ENCODE measurements around the gene MAN1A2.
A peak's percentile ranks its signal among the peaks of the same experiment; 100 is the strongest.
"Not testable (repeated sequence)": the region's sequence is repeated elsewhere in the genome, so short reads cannot be mapped to it uniquely, and the experiment has no call there.

Gene MAN1A2

DNA sequence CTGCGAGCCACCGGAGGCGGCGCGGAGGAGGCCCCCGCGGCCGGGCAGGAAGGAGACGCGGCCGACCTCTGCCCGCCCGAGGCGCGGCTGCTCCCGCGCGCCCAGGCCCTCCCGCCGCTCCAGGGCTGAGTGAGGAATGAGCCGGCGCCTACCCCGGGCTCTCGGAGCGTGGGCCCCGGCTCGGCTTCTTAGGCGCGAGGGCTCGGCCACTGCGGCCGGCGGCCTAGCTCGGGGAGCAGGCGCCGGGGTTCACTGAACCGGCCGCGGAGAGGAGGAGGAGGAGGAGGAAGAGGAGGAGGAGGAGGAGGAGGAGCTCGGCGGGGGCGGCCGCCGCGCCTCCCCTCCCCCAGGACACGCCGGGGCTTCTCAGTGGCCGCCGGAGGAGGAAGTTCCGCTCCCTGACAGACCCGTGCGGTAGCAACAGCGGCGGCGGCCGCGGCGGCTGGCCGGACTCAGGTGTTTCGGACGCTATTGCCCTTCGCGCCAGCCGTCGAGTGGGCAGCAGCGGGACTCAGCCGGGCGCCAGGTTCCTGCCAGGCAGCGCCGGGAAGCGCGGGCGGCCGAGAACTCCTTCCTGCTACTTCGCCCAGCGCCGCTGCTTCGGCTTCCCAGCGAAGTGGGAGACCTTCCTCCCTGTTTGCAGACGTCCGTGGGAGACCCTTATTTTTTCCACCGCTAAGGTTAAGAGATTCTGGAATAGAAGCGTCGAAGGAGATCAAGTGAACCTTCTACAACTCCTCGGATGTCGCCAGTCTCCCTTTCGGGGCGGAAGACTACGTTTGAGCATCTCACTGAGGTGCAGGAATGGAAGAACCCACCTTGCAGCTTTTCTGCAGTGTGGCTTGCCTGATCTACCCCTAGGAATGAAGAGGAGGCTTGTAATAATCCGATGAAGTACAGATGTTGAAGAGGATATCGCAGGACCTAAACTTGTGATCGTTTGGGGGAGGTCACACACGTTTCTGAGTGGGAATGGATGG, at the start of gene MAN1A2:
Gene MAN1A2, plus strand, starts transcription at position 404 of the 980 bp plus-strand sequence. CDS start 735 bp downstream, outside the sequence.
- Histone ChIP-seq H3K4me1 (ENCODE audit: control insufficient read depth, insufficient read depth, low read length) (peaks cover 24% of the 10 kb centered on the region), H3K36me3 (ENCODE audit: control insufficient read depth, insufficient read depth, low read length) (no peaks in the 10 kb centered on the region), H3K27me3 (ENCODE audit: control insufficient read depth, insufficient read depth, low read length) (no peaks in the 10 kb centered on the region), H3K9ac (ENCODE audit: low read length) (peak within 1 kb of the TSS; percentile 82), H3K4me3 (ENCODE audit: low read length) (peak within 1 kb of the TSS; percentile 70), H3K9me3 (ENCODE audit: control insufficient read depth, low read length) (no peaks in the 10 kb centered on the region)

DNA sequence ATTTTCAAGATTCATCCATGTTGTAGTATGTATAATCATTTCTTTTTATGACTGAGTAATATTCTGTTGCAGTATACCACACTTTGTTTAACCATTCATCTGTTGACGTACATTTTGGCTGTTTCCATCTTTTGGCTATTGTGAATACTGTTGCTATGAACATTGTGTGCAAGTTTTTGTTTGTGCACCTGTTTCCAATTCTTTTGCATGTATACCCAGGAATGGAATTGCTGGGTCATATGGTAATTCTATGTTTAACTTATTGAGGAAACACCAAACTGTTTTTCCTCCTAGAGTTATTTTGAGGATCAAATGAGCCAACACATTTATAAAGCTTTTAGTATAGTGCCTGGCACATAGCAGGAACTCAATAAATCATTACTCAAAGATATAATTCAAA, 49.2 kb upstream of the MAN1A2 start:
- Histone ChIP-seq H3K4me3 (ENCODE audit: low read length) (no peak overlapping the region), H3K27me3 (ENCODE audit: control insufficient read depth, insufficient read depth, low read length) (no peaks in the 10 kb centered on the region), H3K36me3 (ENCODE audit: control insufficient read depth, insufficient read depth, low read length) (no peaks in the 10 kb centered on the region), H3K4me1 (ENCODE audit: control insufficient read depth, insufficient read depth, low read length) (no peaks in the 10 kb centered on the region), H3K9me3 (ENCODE audit: control insufficient read depth, low read length) (no peaks in the 10 kb centered on the region), H3K9ac (ENCODE audit: low read length) (no peak overlapping the region)

DNA sequence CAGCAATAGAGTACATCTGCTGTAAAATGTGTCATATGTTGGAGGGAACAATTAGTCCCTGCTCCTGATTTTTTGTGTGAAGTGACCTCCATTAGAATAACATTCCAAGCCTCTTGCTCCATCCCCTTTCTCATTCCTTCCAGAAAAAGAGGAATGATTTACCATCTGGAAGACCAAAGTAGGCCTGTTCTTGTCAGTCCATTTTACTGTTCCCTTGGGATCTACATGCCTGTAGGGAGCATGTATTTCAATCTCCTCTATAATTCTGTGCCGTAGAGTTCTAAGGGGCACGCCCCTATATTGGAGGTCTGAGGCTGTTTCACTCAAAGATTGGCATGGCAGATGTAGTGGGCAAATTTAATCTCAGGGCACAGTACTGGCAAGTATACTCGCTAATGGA, 48.8 kb upstream of the MAN1A2 start:
- Histone ChIP-seq H3K36me3 (ENCODE audit: control insufficient read depth, insufficient read depth, low read length) (no peaks in the 10 kb centered on the region), H3K4me1 (ENCODE audit: control insufficient read depth, insufficient read depth, low read length) (no peaks in the 10 kb centered on the region), H3K9me3 (ENCODE audit: control insufficient read depth, low read length) (no peaks in the 10 kb centered on the region), H3K9ac (ENCODE audit: low read length) (no peak overlapping the region), H3K4me3 (ENCODE audit: low read length) (no peak overlapping the region), H3K27me3 (ENCODE audit: control insufficient read depth, insufficient read depth, low read length) (peaks cover 1% of the 10 kb centered on the region)

DNA sequence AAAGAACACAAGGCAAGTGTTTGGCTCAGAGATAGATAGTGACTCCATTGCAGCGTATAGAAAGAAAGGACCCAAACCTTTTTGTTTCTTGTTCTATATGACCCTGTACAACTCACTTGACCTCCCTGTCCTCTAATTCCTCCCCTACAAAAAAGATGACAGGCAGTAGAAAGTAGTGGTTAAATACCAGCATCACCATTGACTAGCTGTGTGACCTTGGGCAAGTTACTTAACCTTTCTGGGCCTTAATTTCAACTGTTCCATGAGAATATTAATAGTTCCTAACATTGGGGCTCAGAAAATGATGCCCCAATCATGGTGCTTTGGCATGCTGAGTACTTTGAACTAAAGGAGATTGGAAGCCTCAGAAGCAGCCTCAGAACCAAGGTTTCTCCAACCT, 46.7 kb upstream of the MAN1A2 start:
- H3K9ac ChIP-seq (ENCODE audit: low read length), result no peak overlapping the region
- no peaks in the 10 kb centered on the region for H3K4me1 ChIP-seq (ENCODE audit: control insufficient read depth, insufficient read depth, low read length)
- no peaks in the 10 kb centered on the region for H3K36me3 ChIP-seq (ENCODE audit: control insufficient read depth, insufficient read depth, low read length)
- no peak overlapping the region for H3K4me3 ChIP-seq (ENCODE audit: low read length)
- peaks cover 9% of the 10 kb centered on the region for H3K27me3 ChIP-seq (ENCODE audit: control insufficient read depth, insufficient read depth, low read length)
- H3K9me3 ChIP-seq (ENCODE audit: control insufficient read depth, low read length), result no peaks in the 10 kb centered on the region

DNA sequence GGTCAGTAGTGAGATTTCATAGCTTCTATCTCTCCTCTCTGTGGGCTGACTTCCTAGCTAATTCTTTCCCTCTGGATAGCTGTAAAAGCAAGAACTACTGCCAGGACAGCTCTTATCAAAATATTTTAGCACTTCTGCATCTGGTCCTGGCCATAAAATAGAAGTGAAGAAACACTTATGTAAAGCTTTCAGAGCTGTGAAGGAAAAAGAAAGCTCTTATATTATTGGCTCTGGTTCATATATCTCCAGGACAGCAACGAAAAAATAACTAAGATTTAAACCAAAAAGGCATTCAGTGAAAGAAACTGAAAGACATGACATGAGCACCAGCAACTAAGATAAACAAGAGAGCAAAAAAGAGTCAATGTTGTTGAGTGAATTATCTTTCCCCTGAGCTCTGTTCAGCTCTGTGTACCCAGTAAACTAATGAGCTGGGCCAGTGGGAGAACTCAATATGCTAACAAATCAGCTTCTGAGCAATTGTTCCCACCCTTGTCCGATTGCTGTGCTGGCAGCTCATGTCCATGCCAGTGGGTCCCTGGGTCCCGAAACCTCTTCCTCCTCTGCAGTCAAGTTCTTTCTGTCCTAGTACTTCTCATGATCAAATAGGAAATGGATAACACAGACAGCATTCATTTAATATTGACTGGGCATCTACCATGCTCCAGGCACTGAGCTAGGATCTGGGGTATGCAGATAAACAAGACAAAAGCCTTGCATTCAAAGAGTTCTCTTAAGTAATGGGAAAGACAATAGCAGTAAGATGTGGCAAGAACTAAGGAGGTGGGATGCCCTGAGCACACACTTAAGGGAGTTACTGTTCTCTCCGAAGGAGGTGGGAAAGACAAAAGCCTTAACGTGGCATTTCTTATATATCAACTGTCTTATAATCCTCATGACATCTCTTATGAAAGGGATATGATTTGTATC, 45.3 kb upstream of the MAN1A2 start:
- Histone ChIP-seq H3K4me3 (ENCODE audit: low read length) (no peak overlapping the region), H3K36me3 (ENCODE audit: control insufficient read depth, insufficient read depth, low read length) (no peaks in the 10 kb centered on the region), H3K27me3 (ENCODE audit: control insufficient read depth, insufficient read depth, low read length) (peaks cover 9% of the 10 kb centered on the region), H3K9me3 (ENCODE audit: control insufficient read depth, low read length) (no peaks in the 10 kb centered on the region), H3K9ac (ENCODE audit: low read length) (no peak overlapping the region), H3K4me1 (ENCODE audit: control insufficient read depth, insufficient read depth, low read length) (no peaks in the 10 kb centered on the region)

DNA sequence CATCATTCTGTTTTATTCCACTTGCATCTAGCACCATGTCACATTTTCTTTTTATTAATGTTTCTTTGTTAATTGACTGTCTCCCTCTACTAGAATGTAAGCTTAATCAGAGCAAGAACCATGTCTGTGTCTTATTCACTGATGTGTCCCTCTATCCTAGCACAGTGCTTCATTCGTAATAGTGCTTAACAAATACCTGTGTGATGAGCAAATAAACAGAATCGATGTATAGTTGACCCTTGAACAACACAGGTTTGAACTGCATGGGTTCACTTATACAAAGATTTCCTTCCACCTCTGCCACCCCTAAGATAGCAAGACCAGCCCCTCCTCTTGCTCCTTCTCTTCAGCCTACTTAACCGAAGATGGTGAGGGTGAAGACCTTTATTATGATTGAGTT, 42.9 kb upstream of the MAN1A2 start:
- no peak overlapping the region for H3K9ac ChIP-seq (ENCODE audit: low read length)
- peaks cover 9% of the 10 kb centered on the region for H3K27me3 ChIP-seq (ENCODE audit: control insufficient read depth, insufficient read depth, low read length)
- H3K4me3 ChIP-seq (ENCODE audit: low read length), result no peak overlapping the region
- no peaks in the 10 kb centered on the region for H3K4me1 ChIP-seq (ENCODE audit: control insufficient read depth, insufficient read depth, low read length)
- H3K9me3 ChIP-seq (ENCODE audit: control insufficient read depth, low read length), result no peaks in the 10 kb centered on the region
- H3K36me3 ChIP-seq (ENCODE audit: control insufficient read depth, insufficient read depth, low read length), result no peaks in the 10 kb centered on the region

DNA sequence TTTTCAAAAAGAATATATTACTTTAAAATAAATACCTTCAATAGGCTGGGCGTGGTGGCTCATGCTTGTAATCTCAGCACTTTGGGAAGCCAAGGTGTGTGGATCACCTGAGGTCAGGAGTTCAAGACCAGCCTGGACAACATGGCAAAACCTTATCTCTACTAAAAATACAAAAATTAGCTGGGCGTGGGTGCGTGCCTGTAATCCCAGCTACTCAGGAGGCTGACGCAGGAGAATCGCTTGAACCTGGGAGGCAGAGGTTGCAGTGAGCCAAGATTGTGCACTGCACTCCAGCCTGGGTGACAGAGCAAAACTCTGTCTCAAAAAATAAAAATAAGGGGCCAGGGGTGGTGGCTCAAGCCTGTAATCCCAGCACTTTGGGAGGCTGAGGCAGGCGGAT, 41.2 kb upstream of the MAN1A2 start:
- H3K36me3 ChIP-seq (ENCODE audit: control insufficient read depth, insufficient read depth, low read length); H3K9me3 ChIP-seq (ENCODE audit: control insufficient read depth, low read length); H3K9ac ChIP-seq (ENCODE audit: low read length); H3K27me3 ChIP-seq (ENCODE audit: control insufficient read depth, insufficient read depth, low read length); H3K4me1 ChIP-seq (ENCODE audit: control insufficient read depth, insufficient read depth, low read length); H3K4me3 ChIP-seq (ENCODE audit: low read length): not testable (repeated sequence)

DNA sequence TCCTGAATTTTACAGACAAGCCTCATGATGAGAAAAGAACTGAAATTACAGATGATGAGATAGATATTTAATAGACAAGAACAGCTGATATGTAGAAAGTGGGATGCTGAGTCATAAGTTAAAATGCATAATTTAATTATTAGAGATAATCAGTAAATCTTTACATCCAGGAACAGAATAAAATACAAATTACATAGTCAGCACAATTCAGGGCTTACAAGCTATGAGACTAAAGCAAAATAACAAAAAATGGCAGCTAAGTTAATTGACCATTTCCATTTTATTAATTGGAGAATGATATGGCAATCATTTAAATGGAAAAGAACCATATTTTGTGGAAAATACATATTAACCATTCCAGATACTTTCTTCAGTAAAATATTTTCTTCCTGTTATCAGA, 40.2 kb upstream of the MAN1A2 start:
- Histone ChIP-seq H3K27me3 (ENCODE audit: control insufficient read depth, insufficient read depth, low read length) (peaks cover 9% of the 10 kb centered on the region), H3K4me3 (ENCODE audit: low read length) (no peak overlapping the region), H3K9ac (ENCODE audit: low read length) (no peak overlapping the region), H3K36me3 (ENCODE audit: control insufficient read depth, insufficient read depth, low read length) (no peaks in the 10 kb centered on the region), H3K9me3 (ENCODE audit: control insufficient read depth, low read length) (no peaks in the 10 kb centered on the region), H3K4me1 (ENCODE audit: control insufficient read depth, insufficient read depth, low read length) (no peaks in the 10 kb centered on the region)

DNA sequence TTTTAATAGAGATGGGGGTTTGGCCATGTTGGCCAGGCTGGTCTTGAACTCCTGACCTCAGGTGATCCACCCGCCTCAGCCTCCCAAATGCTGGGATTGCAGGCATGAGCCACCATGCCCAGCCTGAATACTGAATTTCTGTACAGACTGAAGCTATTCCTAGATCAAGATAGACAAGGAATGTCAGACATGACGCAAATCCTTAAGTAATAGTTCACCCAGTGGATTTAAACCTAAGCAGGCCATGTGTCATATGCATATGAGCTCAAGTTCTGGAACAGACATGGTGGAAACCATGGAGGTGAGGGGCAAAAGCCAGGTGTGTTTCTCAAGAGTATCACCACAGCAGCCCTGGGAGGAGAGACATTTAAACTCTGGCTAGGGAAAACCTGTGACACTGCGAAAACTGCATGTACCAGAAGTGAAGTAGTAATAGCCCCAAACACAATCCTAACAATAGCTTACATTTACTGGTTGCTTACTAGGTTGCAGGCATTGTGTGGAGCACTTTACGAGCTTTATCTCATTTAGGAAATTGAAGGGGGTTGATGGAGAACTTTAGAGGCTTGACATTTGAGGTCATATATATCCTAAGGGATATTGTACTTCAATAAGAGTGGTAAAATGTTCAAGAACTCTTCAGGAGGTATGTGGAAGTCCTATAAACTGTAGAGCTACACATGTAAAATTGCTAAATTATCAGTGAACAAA, 31.7 kb upstream of the MAN1A2 start:
- H3K9ac ChIP-seq (ENCODE audit: low read length), result no peak overlapping the region
- H3K4me3 ChIP-seq (ENCODE audit: low read length), result no peak overlapping the region
- no peaks in the 10 kb centered on the region for H3K27me3 ChIP-seq (ENCODE audit: control insufficient read depth, insufficient read depth, low read length)
- peaks cover 5% of the 10 kb centered on the region for H3K4me1 ChIP-seq (ENCODE audit: control insufficient read depth, insufficient read depth, low read length)
- H3K36me3 ChIP-seq (ENCODE audit: control insufficient read depth, insufficient read depth, low read length), result no peaks in the 10 kb centered on the region
- no peaks in the 10 kb centered on the region for H3K9me3 ChIP-seq (ENCODE audit: control insufficient read depth, low read length)

DNA sequence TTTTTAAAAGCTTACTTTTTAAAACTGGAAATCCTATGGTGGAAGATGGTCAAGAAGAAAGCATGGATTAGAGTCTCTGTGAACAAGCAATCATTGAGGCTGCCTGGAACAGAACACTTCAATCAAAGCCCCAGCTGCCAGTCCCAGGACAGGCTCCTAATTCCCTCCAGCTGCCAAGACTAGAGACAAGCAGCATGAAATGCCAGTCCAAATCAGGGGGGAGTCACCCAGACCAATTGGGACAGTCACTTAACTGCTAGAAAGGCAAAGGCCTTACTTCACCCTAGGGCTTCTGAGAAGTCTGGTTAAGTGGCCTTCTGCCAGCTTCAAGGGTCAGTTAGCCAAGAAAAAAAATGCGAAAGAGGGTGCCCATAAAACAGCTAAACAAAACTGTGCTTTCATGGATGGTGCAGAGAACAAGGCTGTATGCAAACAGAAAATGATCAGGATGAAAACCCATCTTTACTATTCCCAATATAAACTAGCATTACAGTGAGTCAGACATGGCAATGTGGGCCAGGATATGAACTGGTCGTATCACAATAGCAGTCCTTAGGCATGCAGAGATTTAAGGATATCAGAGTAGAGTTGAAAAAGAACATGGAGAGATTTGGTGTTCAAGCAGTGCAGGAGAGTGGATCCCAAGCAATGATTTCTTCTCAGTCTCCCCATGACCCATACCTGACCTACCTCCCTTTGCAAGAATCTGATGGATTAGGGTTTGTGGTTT, 31.0 kb upstream of the MAN1A2 start:
- H3K9me3 ChIP-seq (ENCODE audit: control insufficient read depth, low read length), result no peaks in the 10 kb centered on the region
- no peak overlapping the region for H3K9ac ChIP-seq (ENCODE audit: low read length)
- H3K27me3 ChIP-seq (ENCODE audit: control insufficient read depth, insufficient read depth, low read length), result no peaks in the 10 kb centered on the region
- no peak overlapping the region for H3K4me3 ChIP-seq (ENCODE audit: low read length)
- no peaks in the 10 kb centered on the region for H3K36me3 ChIP-seq (ENCODE audit: control insufficient read depth, insufficient read depth, low read length)
- peaks cover 5% of the 10 kb centered on the region for H3K4me1 ChIP-seq (ENCODE audit: control insufficient read depth, insufficient read depth, low read length)
